AG04450 (cell line): ENCODE results near the gene SRPRB. TPM values are rescaled to one million over a fixed set of nuclear protein-coding genes. Genes with fewer than 3 reads are reported as not detected.

Source experiments
- CTCF ChIA-PET: fragments of 300-600, 350-600 bp; formaldehyde crosslinking; extraction: SDS; loops from one replicate; lab custom pipeline; 2022; ENCODE audit warnings: antibody characterized with exemption, inconsistent platforms; lab: Charles Lee
- POLR2A ChIA-PET: fragments of 350-600 bp; formaldehyde crosslinking; extraction: SDS; loops from one replicate; lab custom pipeline; 2021; ENCODE audit warnings: antibody characterized with exemption, inconsistent platforms; lab: Yijun Ruan, JAX
- DNase-seq: peaks from one replicate; pipeline ENCODE4 v3.0.0-alpha.2; 2011; ENCODE audit warnings: low read depth, low spot score
- H3K27ac ChIP-seq: one replicate; pipeline ENCODE4 v1.5.1; 2012; ENCODE audit warnings: low read depth, low read length, control low read depth
- H3K27me3 ChIP-seq: one replicate; pipeline ENCODE4 v1.6.0; 2012; ENCODE audit warnings: low read length; ENCODE audit not compliant: control insufficient read depth, insufficient read depth
- H3K4me3 ChIP-seq: 2 replicates; pipeline ENCODE4 v1.5.1; 2011; ENCODE audit warnings: mild to moderate bottlenecking, low read depth, low read length, control low read depth
- H3K9me3 ChIP-seq: 2 replicates; pipeline ENCODE4 v1.5.1; 2012; ENCODE audit warnings: low read length; ENCODE audit not compliant: control insufficient read depth, insufficient read depth
- CTCF ChIP-seq: IDR thresholded peaks from 2 replicates; pipeline ENCODE4 v1.5.1; 2011; ENCODE audit warnings: low read depth, low read length, control low read depth, inconsistent platforms
- polyA plus RNA-seq: library from polyadenylated mRNA; depleted of rRNA; stranded (reverse); fragments of >200 nt; gene quantifications from 2 replicates; pipeline ENCODE4 v1.2.3, GENCODE V29; 2011

Gene SRPRB
- polyA plus RNA-seq, 1 experiment: 61.6 TPM

GRCh38 chr3:133853925-133854227 lies 48.3 kb downstream of the SRPRB start:
- DNase-seq: no peak
- Histone ChIP-seq H3K27me3 (peaks cover 14% of the 10 kb centered on the region), H3K27ac (no peak overlapping the region), H3K4me3 (no peak overlapping the region), H3K9me3 (no peaks in the 10 kb centered on the region)
- ChIA-PET CTCF (no interaction called here), POLR2A (no interaction called here)
- no peak for TF ChIP-seq CTCF

DNA sequence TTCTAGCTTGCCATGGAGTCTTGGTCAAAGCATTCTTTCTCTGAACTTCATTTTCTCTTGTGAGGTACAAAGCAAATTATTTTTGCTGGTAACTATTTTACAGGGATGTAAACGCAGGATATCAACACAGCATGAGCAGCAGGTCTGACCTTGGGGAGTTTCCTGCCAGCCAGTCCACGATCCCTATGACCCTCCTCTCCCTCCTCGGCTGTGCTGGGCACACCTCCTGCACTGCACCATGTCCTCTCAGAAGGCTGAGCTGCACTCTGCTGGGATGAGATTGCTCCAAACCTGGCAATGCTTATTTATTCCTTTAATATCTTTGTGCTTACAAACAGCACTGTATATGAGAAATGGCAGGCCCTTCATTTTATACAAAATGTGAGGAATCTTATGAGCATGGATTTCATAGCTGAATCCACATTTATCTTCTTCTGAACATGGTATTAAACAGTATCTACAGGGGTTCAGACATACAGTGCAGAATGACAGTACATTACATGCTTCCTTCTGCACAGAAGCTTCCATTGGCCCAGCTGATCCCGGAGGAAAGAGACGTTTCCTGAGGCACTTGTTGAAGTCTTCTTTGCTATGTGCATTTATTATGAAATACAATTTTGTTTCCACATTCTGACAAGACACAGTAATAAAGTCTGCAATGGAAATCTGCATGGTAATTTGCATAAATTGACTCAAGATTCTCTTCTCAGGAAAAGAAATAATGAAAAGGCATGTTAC lies 48.8 kb downstream of the SRPRB start:
- TF ChIP-seq CTCF: no peak
- DNase-seq: no peak
- Histone ChIP-seq H3K9me3 (no peaks in the 10 kb centered on the region), H3K27me3 (peaks cover 12% of the 10 kb centered on the region), H3K27ac (no peak overlapping the region), H3K4me3 (no peak overlapping the region)
- CTCF ChIA-PET: no interaction called here
- POLR2A ChIA-PET: no interaction called here

GRCh38 chr3:133855002-133855370 lies 49.4 kb downstream of the SRPRB start:
- no peaks in the 10 kb centered on the region for H3K9me3 ChIP-seq
- H3K27me3 ChIP-seq: peaks cover 7% of the 10 kb centered on the region
- H3K27ac ChIP-seq: no peak overlapping the region
- H3K4me3 ChIP-seq: no peak overlapping the region
- TF ChIP-seq CTCF: no peak
- ChIA-PET POLR2A (no interaction called here), CTCF (no interaction called here)
- no peak for DNase-seq

DNA sequence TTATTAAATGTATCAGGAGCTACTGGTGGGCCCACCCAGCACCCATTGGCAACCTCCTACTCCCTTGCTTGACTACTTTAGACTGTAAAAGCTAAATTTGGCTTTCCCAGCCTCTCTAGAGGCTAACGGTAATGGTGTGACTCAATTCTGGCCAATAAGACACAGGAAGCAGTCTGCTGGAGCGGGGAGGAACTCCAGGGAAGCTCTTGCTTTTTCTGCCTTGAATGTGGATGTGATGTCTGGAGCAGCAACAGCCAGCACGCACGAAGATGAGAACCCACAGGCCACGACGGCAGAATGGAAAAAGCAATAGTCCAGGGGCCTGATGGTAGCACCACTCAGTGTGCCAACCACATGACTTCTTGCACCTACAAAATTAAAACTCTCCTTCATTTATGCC lies 50.2 kb downstream of the SRPRB start:
- POLR2A ChIA-PET: no interaction called here
- no peaks in the 10 kb centered on the region for H3K9me3 ChIP-seq
- TF ChIP-seq CTCF: no peak
- no peak overlapping the region for H3K4me3 ChIP-seq
- peaks cover 7% of the 10 kb centered on the region for H3K27me3 ChIP-seq
- CTCF ChIA-PET: no interaction called here
- no peak overlapping the region for H3K27ac ChIP-seq
- DNase-seq: no peak

DNA sequence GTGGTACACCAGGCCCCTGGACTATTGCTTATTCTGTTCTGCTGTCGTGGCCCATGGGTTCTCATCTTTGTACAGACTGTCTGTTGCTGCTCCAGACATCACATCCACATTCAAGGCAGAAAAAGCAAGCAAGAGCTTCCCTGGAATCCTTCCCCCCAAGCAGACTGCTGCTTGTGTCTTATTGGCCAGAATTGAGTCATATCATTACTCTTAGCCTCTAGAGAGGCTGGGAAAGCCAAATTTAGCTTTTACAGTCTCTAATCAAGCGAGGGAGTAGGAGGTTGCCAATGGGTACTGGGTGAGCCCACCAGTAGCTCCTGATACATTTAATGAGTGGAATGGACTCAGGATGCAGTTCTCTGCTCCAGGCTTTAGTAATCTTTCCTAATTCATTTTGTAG lies 50.7 kb downstream of the SRPRB start:
- Histone ChIP-seq H3K9me3 (no peaks in the 10 kb centered on the region), H3K27me3 (peaks cover 3% of the 10 kb centered on the region), H3K27ac (no peak overlapping the region), H3K4me3 (no peak overlapping the region)
- no peak for DNase-seq
- POLR2A ChIA-PET: no interaction called here
- TF ChIP-seq CTCF: no peak
- CTCF ChIA-PET: no interaction called here
